HepG2 (cell line): ENCODE measurements around the gene TENT4B. TPM values are rescaled to one million over a fixed set of nuclear protein-coding genes. Genes with fewer than 3 reads are reported as not detected.

ENCODE experiments used
- AGO2 ChIP-seq: fragments of 200-400 bp; formaldehyde crosslinking; optimal IDR thresholded peaks from 2 replicates; pipeline ENCODE3; 2017; ENCODE audit warnings: mild to moderate bottlenecking, low read depth, low read length, moderate library complexity
- ARID5B ChIP-seq: IDR thresholded peaks from 2 replicates; pipeline ENCODE4 v1.4.0; 2020; ENCODE audit warnings: mild to moderate bottlenecking, missing genetic modification reagents
- DMTF1 ChIP-seq: sonication (generic); formaldehyde crosslinking; IDR thresholded peaks from 2 replicates; pipeline ENCODE4 v1.4.0; 2020; ENCODE audit warnings: mild to moderate bottlenecking, missing genetic modification reagents
- FUBP1 ChIP-seq: sonication (generic); formaldehyde crosslinking; IDR thresholded peaks from 2 replicates; pipeline ENCODE4 v1.5.1; 2020; ENCODE audit warnings: missing genetic modification reagents, mild to moderate bottlenecking, borderline replicate concordance
- MLX ChIP-seq: IDR thresholded peaks from 2 replicates; pipeline ENCODE4 v1.6.1; 2016
- MTF1 ChIP-seq: sonication (generic); formaldehyde crosslinking; IDR thresholded peaks from 2 replicates; pipeline ENCODE4 v1.5.0; 2020; ENCODE audit warnings: missing genetic modification reagents
- RAD21 ChIP-seq: fragments of 450-650 bp; formaldehyde crosslinking; IDR thresholded peaks from 2 replicates; pipeline ENCODE4 v1.5.0; 2020; ENCODE audit warnings: mild to moderate bottlenecking
- SMC3 ChIP-seq: IDR thresholded peaks from 2 replicates; pipeline ENCODE4 v1.6.1; 2011; ENCODE audit warnings: low read length, improper control_type of control experiment
- XRCC5 ChIP-seq: fragments of 200-400 bp; formaldehyde crosslinking; optimal IDR thresholded peaks from 2 replicates; pipeline ENCODE3; 2017; ENCODE audit warnings: mild to moderate bottlenecking, low read length
- ZNF253 ChIP-seq: sonication (generic); formaldehyde crosslinking; IDR thresholded peaks from 2 replicates; pipeline ENCODE4 v1.8.0; 2022; ENCODE audit warnings: mild to moderate bottlenecking, missing genetic modification reagents, borderline replicate concordance
- ZNF512B ChIP-seq: sonication (generic); formaldehyde crosslinking; IDR thresholded peaks from 2 replicates; pipeline ENCODE4 v1.5.1; 2020; ENCODE audit warnings: missing genetic modification reagents, mild to moderate bottlenecking, borderline replicate concordance
- ZNF672 ChIP-seq: sonication (generic); formaldehyde crosslinking; IDR thresholded peaks from 2 replicates; pipeline ENCODE4 v1.8.1; 2022; ENCODE audit warnings: missing genetic modification reagents
- ZNF766 ChIP-seq: sonication (generic); formaldehyde crosslinking; IDR thresholded peaks from 2 replicates; pipeline ENCODE4 v1.5.0; 2020; ENCODE audit warnings: missing genetic modification reagents, borderline replicate concordance
- polyA plus RNA-seq, 8 experiments: library from polyadenylated mRNA; depleted of rRNA in 3 of 8; stranded (reverse) in 7 of 8; unstranded in 1 of 8; fragments of >200 nt; fragmentation: Illumina TruSeq in 4 of 8; extraction: Trizol in 4 of 8; gene quantifications; 2 replicates each; pipeline versions ENCODE4 v1.2.1 to v1.2.3, GENCODE V29; 2011 to 2016; ENCODE audit warnings: low read depth in 4 of 8, missing spikeins in 1 of 8, mixed read lengths in 1 of 8; ENCODE audit not compliant: insufficient read depth in 1 of 8
- total RNA-seq, 5 experiments: library from RNA; depleted of rRNA; stranded (reverse); fragments of >200 nt; fragmentation: Illumina TruSeq; extraction: Trizol; gene quantifications; 2 replicates each; pipeline ENCODE4 v1.2.3, GENCODE V29; 2016; ENCODE audit warnings: low read depth in 1 of 5

The TENT4B gene
- total and polyA plus RNA-seq, 2 of the 13 experiments (the other 11 are each of a cell fraction or from before 2014, with no cell fraction given) = 15.0 to 32.8 TPM

- TF ChIP-seq ARID5B (CRISPR knock-in tag) (peak; percentile 26; the same call in 1 of the 2 replicates), AGO2 (no peak), DMTF1 (CRISPR knock-in tag) (no peak), ZNF253 (CRISPR knock-in tag) (no peak), ZNF672 (CRISPR knock-in tag) (no peak), MLX (CRISPR knock-in tag) (no peak), FUBP1 (CRISPR knock-in tag) (no peak), SMC3 (no peak), ZNF766 (CRISPR knock-in tag) (no peak), RAD21 (CRISPR knock-in tag) (peak; percentile 36; the same call in 1 of the 2 replicates), MTF1 (CRISPR knock-in tag) (no peak), ZNF512B (CRISPR knock-in tag) (no peak), XRCC5 (peak; percentile 19)
These were observed 92.6 kb downstream of the TENT4B start (continued) for GRCh38 chr16:50245417-50246298.
